Gastroesophageal sphincter (tissue), 3 donors: ENCODE measurements around the gene TFF2.

Experiments
- EP300 ChIP-seq: sonication (generic); formaldehyde crosslinking; IDR thresholded peaks from one replicate; pipeline ENCODE4 v1.6.1; 2017; ENCODE audit warnings: antibody characterized with exemption, mild to moderate bottlenecking
- POLR2A ChIP-seq, 2 donors: fragments of 450-650 bp; IDR thresholded peaks; one replicate each; pipeline ENCODE4 v1.6.1; 2017; ENCODE audit warnings: antibody characterized with exemption in 2 of 2, mild to moderate bottlenecking in 2 of 2, moderate library complexity in 1 of 2
- POLR2AphosphoS5 ChIP-seq: sonication (generic); formaldehyde crosslinking; IDR thresholded peaks from one replicate; pipeline ENCODE4 v1.6.1; 2017; ENCODE audit warnings: antibody characterized with exemption
- TF ChIP-seq, protein P1 (sequence below), 4 experiments: fragments of 200-600 bp in 2 of 4; fragments of 450-650 bp in 2 of 4; sonication (generic) in 1 of 4; IDR thresholded peaks; one replicate each; pipeline ENCODE4 v1.5.1; 2017 to 2019; ENCODE audit warnings: antibody characterized with exemption in 4 of 4, mild to moderate bottlenecking in 2 of 4, moderate library complexity in 2 of 4

GRCh38 chr21:42390696-42391095 is 39.9 kb upstream of the TFF2 start:
- TF ChIP-seq, protein P1, sequence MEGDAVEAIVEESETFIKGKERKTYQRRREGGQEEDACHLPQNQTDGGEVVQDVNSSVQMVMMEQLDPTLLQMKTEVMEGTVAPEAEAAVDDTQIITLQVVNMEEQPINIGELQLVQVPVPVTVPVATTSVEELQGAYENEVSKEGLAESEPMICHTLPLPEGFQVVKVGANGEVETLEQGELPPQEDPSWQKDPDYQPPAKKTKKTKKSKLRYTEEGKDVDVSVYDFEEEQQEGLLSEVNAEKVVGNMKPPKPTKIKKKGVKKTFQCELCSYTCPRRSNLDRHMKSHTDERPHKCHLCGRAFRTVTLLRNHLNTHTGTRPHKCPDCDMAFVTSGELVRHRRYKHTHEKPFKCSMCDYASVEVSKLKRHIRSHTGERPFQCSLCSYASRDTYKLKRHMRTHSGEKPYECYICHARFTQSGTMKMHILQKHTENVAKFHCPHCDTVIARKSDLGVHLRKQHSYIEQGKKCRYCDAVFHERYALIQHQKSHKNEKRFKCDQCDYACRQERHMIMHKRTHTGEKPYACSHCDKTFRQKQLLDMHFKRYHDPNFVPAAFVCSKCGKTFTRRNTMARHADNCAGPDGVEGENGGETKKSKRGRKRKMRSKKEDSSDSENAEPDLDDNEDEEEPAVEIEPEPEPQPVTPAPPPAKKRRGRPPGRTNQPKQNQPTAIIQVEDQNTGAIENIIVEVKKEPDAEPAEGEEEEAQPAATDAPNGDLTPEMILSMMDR (IDR thresholded peaks at IDR 0.05) = no peak
- no peak for TF ChIP-seq POLR2AphosphoS5
- TF ChIP-seq POLR2A (IDR thresholded peaks at IDR 0.05) = no peak
- no peak for TF ChIP-seq EP300
